Liver (tissue), 9 donors: ENCODE measurements around the gene APLN. TPM values are rescaled to one million over a fixed set of nuclear protein-coding genes. Genes with fewer than 3 reads are reported as not detected.

Experiments used
- DNase-seq: peaks from one replicate; pipeline ENCODE4 v3.0.0-alpha.2; 2017; ENCODE audit warnings: low spot score
- H3K27ac ChIP-seq, 2 donors: one replicate each; pipeline ENCODE4 v1.7.0; 2013; ENCODE audit warnings: inconsistent platforms in 2 of 2, low read length in 2 of 2, control low read depth in 1 of 2, low read depth in 1 of 2, mild to moderate bottlenecking in 1 of 2
- H3K27me3 ChIP-seq, 4 donors: one replicate each; pipeline versions ENCODE4 v1.6.1 to v1.7.0; 2013; ENCODE audit warnings: low read length in 3 of 4, inconsistent platforms in 1 of 4, mild to moderate bottlenecking in 1 of 4, moderate library complexity in 1 of 4; ENCODE audit not compliant: control insufficient read depth in 4 of 4, insufficient read depth in 4 of 4
- H3K36me3 ChIP-seq, 4 donors: one replicate each; pipeline versions ENCODE4 v1.6.1 to v1.7.0; 2013; ENCODE audit warnings: low read length in 3 of 4, mild to moderate bottlenecking in 3 of 4, low read depth in 1 of 4, moderate library complexity in 1 of 4; ENCODE audit not compliant: control insufficient read depth in 4 of 4, insufficient read depth in 3 of 4
- H3K4me1 ChIP-seq, 4 donors: one replicate each; pipeline versions ENCODE4 v1.6.1 to v1.7.0; 2013; ENCODE audit warnings: low read length in 3 of 4, mild to moderate bottlenecking in 3 of 4, moderate library complexity in 1 of 4; ENCODE audit not compliant: control insufficient read depth in 4 of 4, insufficient read depth in 4 of 4
- H3K4me3 ChIP-seq, 3 donors: one replicate each; pipeline versions ENCODE4 v1.6.1 to v1.7.0; 2013; ENCODE audit warnings: low read length in 3 of 3, control low read depth in 1 of 3, low read depth in 1 of 3, mild to moderate bottlenecking in 1 of 3
- H3K9ac ChIP-seq, 2 donors: one replicate each; pipeline ENCODE4 v1.7.0; 2013; ENCODE audit warnings: low read length in 2 of 2, mild to moderate bottlenecking in 2 of 2, moderate library complexity in 2 of 2, control low read depth in 1 of 2, low read depth in 1 of 2
- H3K9me3 ChIP-seq, 4 donors: one replicate each; pipeline versions ENCODE4 v1.6.1 to v1.7.0; 2013; ENCODE audit warnings: low read length in 3 of 4; ENCODE audit not compliant: control insufficient read depth in 4 of 4
- EGR1 ChIP-seq, 2 donors: IDR thresholded peaks; 2 replicates each; pipeline ENCODE4 v1.6.1; 2016 to 2018; ENCODE audit warnings: antibody characterized with exemption in 2 of 2, low read depth in 2 of 2
- FOXA1 ChIP-seq: IDR thresholded peaks from 2 replicates; pipeline ENCODE4 v1.6.1; 2016; ENCODE audit warnings: antibody characterized with exemption
- FOXA2 ChIP-seq: IDR thresholded peaks from 2 replicates; pipeline ENCODE4 v1.6.1; 2016; ENCODE audit warnings: antibody characterized with exemption
- GABPA ChIP-seq, 2 donors: IDR thresholded peaks in 1 of 2; conservative IDR thresholded peaks in 1 of 2; 2 replicates each; pipeline ENCODE4 v1.6.1; 2016; ENCODE audit warnings: antibody characterized with exemption in 2 of 2, mild to moderate bottlenecking in 1 of 2, moderate library complexity in 1 of 2
- HNF4A ChIP-seq, 2 donors: conservative IDR thresholded peaks; 2 replicates each; pipeline ENCODE4 v1.6.1; 2016; ENCODE audit warnings: antibody characterized with exemption in 2 of 2, mild to moderate bottlenecking in 2 of 2
- HNF4G ChIP-seq: IDR thresholded peaks from 2 replicates; pipeline ENCODE4 v1.6.1; 2016; ENCODE audit warnings: antibody characterized with exemption
- JUND ChIP-seq, 2 donors: IDR thresholded peaks; 2 replicates each; pipeline ENCODE4 v1.6.1; 2016; ENCODE audit warnings: antibody characterized with exemption in 2 of 2
- NR2F2 ChIP-seq: IDR thresholded peaks from 2 replicates; pipeline ENCODE4 v1.6.1; 2016; ENCODE audit warnings: antibody characterized with exemption
- RAD21 ChIP-seq, 2 donors: IDR thresholded peaks; 2 replicates each; pipeline ENCODE4 v1.6.1; 2016; ENCODE audit warnings: antibody characterized with exemption in 2 of 2, mild to moderate bottlenecking in 2 of 2
- RXRA ChIP-seq, 2 donors: IDR thresholded peaks; 2 replicates each; pipeline ENCODE4 v1.6.1; 2017 to 2018; ENCODE audit warnings: antibody characterized with exemption in 2 of 2, mild to moderate bottlenecking in 1 of 2
- SP1 ChIP-seq: IDR thresholded peaks from 2 replicates; pipeline ENCODE4 v1.6.1; 2018; ENCODE audit warnings: antibody characterized with exemption, mild to moderate bottlenecking
- TAF1 ChIP-seq: conservative IDR thresholded peaks from 2 replicates; pipeline ENCODE4 v1.6.1; 2016; ENCODE audit warnings: antibody characterized with exemption, mild to moderate bottlenecking
- YY1 ChIP-seq: IDR thresholded peaks from 2 replicates; pipeline ENCODE4 v1.6.1; 2016; ENCODE audit warnings: antibody characterized with exemption, mild to moderate bottlenecking
- whole genome bisulfite sequencing: extraction: QIAGEN DNeasy Blood & Tissue Kit; methylation state at CpG from one replicate; pipeline ENCODE4 v1.1.7; 2013; 5-methylcytosine and 5-hydroxymethylcytosine counted together
- polyA plus RNA-seq, 2 donors: library from polyadenylated mRNA; stranded (reverse) in 1 of 2; unstranded in 1 of 2; fragments of 200-250 nt in 1 of 2; fragments of >200 nt in 1 of 2; fragmentation: Nextera tagmentation in 1 of 2; extraction: Ambion mirVana in 1 of 2; gene quantifications; one replicate each; pipeline versions ENCODE4 v1.2.1 to v1.2.3, GENCODE V29; 2013 to 2015
- total RNA-seq, 2 donors: library from RNA; depleted of rRNA; stranded (reverse); fragments of >200 nt; gene quantifications; one replicate each; pipeline ENCODE4 v1.2.3, GENCODE V29; 2014
- TF ChIP-seq, protein P1 (sequence below): IDR thresholded peaks from 2 replicates; pipeline ENCODE4 v1.6.1; 2016; ENCODE audit warnings: antibody characterized with exemption
- TF ChIP-seq, protein P2 (sequence below): IDR thresholded peaks from 2 replicates; pipeline ENCODE4 v1.6.1; 2016; ENCODE audit warnings: antibody characterized with exemption
- TF ChIP-seq, protein P3 (sequence below): IDR thresholded peaks from 2 replicates; pipeline ENCODE4 v1.6.1; 2016; ENCODE audit warnings: antibody characterized with exemption, mild to moderate bottlenecking
- TF ChIP-seq, protein P4 (sequence below): fragments of 150-350 bp; IDR thresholded peaks from 2 replicates; pipeline ENCODE4 v1.5.1; 2017; ENCODE audit warnings: improper control_type of control experiment, low read depth, low read length; ENCODE audit not compliant: missing input control
- TF ChIP-seq, protein P5 (sequence below): IDR thresholded peaks from 2 replicates; pipeline ENCODE4 v1.6.1; 2016; ENCODE audit warnings: antibody characterized with exemption
- donor health status: healthy.
- donor health status: healthy.
- donor health status: healthy.
- donor health status: healthy.
- donor health status: healthy.

APLN gene
- total and polyA plus RNA-seq, 4 donors, result 0.19 to 0.33 TPM; not detected in 2

DNA sequence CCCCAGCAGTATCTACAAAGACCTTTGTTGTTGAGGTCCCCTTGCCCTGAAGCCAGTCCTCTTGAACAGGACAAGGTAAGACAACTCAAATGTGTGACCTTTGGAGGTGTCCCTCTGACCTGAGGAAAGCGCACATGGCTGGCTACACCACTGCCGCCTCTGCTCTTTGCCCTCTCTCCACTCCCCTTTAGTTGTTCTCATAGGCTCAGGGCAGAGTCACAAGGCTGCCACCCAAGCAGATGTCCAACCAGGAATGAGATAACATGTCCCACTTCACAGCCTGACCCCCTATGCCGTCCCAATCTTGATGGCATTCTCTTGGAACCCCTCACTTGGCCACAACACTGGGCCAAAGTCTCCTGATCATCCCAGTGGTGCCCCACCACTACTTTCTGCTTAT is 46.3 kb downstream of the APLN start:
- Histone ChIP-seq H3K4me3 (no peak overlapping the region), H3K27ac (no peak overlapping the region), H3K9ac (no peak overlapping the region), H3K27me3 (no peaks in the 10 kb centered on the region), H3K36me3 (no peaks in the 10 kb centered on the region), H3K4me1 (peaks cover 0 to 8% (median 3%) of the 10 kb centered on the region in 4 donors), H3K9me3 (peaks cover 0 to 3% (median 0%) of the 10 kb centered on the region in 4 donors)
- TF ChIP-seq GABPA (IDR thresholded peaks at IDR 0.05 in 1 of 2, conservative IDR thresholded peaks at IDR 0.05 in 1 of 2) (no peak), RAD21 (IDR thresholded peaks at IDR 0.05) (no peak), NR2F2 (no peak), RXRA (IDR thresholded peaks at IDR 0.05) (no peak), HNF4A (conservative IDR thresholded peaks at IDR 0.05) (no peak), YY1 (no peak), HNF4G (no peak), EGR1 (IDR thresholded peaks at IDR 0.05; ENCODE audit: low read depth in 2 of 2) (no peak), JUND (IDR thresholded peaks at IDR 0.05) (no peak), SP1 (no peak), TAF1 (no peak), FOXA1 (no peak), FOXA2 (no peak)
- TF ChIP-seq, protein P1, sequence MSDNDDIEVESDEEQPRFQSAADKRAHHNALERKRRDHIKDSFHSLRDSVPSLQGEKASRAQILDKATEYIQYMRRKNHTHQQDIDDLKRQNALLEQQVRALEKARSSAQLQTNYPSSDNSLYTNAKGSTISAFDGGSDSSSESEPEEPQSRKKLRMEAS, result no peak
- TF ChIP-seq, protein P2, sequence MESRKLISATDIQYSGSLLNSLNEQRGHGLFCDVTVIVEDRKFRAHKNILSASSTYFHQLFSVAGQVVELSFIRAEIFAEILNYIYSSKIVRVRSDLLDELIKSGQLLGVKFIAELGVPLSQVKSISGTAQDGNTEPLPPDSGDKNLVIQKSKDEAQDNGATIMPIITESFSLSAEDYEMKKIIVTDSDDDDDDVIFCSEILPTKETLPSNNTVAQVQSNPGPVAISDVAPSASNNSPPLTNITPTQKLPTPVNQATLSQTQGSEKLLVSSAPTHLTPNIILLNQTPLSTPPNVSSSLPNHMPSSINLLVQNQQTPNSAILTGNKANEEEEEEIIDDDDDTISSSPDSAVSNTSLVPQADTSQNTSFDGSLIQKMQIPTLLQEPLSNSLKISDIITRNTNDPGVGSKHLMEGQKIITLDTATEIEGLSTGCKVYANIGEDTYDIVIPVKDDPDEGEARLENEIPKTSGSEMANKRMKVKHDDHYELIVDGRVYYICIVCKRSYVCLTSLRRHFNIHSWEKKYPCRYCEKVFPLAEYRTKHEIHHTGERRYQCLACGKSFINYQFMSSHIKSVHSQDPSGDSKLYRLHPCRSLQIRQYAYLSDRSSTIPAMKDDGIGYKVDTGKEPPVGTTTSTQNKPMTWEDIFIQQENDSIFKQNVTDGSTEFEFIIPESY, result no peak
- TF ChIP-seq, protein P3, sequence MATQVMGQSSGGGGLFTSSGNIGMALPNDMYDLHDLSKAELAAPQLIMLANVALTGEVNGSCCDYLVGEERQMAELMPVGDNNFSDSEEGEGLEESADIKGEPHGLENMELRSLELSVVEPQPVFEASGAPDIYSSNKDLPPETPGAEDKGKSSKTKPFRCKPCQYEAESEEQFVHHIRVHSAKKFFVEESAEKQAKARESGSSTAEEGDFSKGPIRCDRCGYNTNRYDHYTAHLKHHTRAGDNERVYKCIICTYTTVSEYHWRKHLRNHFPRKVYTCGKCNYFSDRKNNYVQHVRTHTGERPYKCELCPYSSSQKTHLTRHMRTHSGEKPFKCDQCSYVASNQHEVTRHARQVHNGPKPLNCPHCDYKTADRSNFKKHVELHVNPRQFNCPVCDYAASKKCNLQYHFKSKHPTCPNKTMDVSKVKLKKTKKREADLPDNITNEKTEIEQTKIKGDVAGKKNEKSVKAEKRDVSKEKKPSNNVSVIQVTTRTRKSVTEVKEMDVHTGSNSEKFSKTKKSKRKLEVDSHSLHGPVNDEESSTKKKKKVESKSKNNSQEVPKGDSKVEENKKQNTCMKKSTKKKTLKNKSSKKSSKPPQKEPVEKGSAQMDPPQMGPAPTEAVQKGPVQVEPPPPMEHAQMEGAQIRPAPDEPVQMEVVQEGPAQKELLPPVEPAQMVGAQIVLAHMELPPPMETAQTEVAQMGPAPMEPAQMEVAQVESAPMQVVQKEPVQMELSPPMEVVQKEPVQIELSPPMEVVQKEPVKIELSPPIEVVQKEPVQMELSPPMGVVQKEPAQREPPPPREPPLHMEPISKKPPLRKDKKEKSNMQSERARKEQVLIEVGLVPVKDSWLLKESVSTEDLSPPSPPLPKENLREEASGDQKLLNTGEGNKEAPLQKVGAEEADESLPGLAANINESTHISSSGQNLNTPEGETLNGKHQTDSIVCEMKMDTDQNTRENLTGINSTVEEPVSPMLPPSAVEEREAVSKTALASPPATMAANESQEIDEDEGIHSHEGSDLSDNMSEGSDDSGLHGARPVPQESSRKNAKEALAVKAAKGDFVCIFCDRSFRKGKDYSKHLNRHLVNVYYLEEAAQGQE, result no peak
- TF ChIP-seq, protein P4, sequence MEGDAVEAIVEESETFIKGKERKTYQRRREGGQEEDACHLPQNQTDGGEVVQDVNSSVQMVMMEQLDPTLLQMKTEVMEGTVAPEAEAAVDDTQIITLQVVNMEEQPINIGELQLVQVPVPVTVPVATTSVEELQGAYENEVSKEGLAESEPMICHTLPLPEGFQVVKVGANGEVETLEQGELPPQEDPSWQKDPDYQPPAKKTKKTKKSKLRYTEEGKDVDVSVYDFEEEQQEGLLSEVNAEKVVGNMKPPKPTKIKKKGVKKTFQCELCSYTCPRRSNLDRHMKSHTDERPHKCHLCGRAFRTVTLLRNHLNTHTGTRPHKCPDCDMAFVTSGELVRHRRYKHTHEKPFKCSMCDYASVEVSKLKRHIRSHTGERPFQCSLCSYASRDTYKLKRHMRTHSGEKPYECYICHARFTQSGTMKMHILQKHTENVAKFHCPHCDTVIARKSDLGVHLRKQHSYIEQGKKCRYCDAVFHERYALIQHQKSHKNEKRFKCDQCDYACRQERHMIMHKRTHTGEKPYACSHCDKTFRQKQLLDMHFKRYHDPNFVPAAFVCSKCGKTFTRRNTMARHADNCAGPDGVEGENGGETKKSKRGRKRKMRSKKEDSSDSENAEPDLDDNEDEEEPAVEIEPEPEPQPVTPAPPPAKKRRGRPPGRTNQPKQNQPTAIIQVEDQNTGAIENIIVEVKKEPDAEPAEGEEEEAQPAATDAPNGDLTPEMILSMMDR, result no peak
- TF ChIP-seq, protein P5, sequence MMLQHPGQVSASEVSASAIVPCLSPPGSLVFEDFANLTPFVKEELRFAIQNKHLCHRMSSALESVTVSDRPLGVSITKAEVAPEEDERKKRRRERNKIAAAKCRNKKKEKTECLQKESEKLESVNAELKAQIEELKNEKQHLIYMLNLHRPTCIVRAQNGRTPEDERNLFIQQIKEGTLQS, result no peak
- DNase-seq, result no peak
- 90% methylated on average over 3 of the region's 3 CpGs for WGBS
